ENCODE results near the gene RAPGEF5. TPM values are rescaled to one million over a fixed set of nuclear protein-coding genes. Genes with fewer than 3 reads are reported as not detected.

RAPGEF5 gene
- total RNA-seq, 1 experiment from 2014 or later: 16.4 TPM

DNA sequence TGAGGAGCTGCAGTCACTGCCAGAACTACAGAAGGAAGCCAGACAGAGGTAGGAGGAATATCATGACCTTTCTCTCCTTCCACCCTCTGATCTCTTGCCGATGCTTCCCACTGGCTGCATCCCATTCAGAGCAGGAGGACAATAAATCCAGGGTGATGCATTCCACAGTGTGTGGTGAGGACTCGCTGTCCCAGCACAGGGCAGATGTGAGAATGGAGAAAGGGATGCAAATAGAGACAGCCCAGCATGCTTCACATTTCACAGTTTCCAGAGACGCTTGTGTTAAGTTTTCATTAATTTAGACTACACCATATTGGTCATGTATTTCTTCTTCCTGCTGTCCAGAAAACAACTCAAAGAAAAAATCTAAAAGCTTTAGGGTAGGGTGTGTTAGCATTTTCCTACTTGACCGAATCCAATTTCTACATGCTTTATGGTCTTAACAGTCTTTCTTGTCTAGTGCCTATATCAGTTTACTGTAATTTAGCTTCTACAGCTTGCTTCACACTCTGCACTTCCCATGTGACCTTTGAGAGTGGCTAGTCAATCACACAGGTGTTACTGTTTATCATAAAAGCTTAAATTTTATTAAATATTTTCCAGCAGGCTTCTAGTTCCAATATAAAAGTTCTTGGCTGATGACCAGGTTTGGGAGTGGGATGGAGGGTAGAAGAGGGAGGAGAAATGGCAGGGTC lies 155.6 kb downstream of the RAPGEF5 start:
- CTCF ChIA-PET: interaction anchor here (0.6 kb wide), 1 partner anchor 1072 kb away, joined by 4 read pairs; no protein-coding TSS in a partner anchor
- POLR2A ChIA-PET (ENCODE audit: unreplicated experiment): no interaction called here

DNA sequence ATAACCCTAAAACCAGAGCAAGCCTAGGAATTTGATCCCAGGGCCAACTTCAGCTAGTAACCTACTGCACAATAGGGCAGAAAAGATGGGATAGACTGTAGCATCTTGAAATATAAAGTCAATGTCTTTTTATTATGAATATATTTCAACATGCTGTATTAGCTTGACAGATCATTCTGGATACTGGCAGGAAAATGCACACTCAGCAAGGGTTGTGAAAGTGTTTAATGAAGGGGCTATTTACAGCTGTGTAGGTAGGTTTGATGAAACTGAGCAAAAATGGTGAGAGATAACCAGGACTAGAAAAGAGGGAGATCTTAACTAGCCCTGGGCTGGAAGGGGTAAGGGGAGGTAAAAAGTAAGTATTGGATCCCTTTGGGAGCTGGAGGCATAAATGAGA lies 156.2 kb downstream of the RAPGEF5 start:
- no peak for DNase-seq
- no peaks in the 10 kb centered on the region for H4K20me1 ChIP-seq (ENCODE audit: insufficient read depth)
- H3K4me1 ChIP-seq (replicated peaks; ENCODE audit: insufficient read depth): no peaks in the 10 kb centered on the region
- no peaks in the 10 kb centered on the region for H3K27me3 ChIP-seq (ENCODE audit: insufficient read depth, low read depth)
- H3K79me2 ChIP-seq (ENCODE audit: low read depth): no peaks in the 10 kb centered on the region
- no peaks in the 10 kb centered on the region for H3F3A ChIP-seq (ENCODE audit: insufficient read depth, low read depth)
- H3K9me3 ChIP-seq (ENCODE audit: insufficient read depth, low read depth): no peaks in the 10 kb centered on the region
- H3K27ac ChIP-seq: no peak overlapping the region
- no peak overlapping the region for H3K4me2 ChIP-seq
- no TSS peak for BruUV-seq (replicated peaks)
- H3K9me2 ChIP-seq (ENCODE audit: insufficient read depth): no peaks in the 10 kb centered on the region
- intact Hi-C loops (cut with micrococcal nuclease; ENCODE audit: unreplicated experiment): no loop called here
- H3K36me3 ChIP-seq (ENCODE audit: low read depth): no peaks in the 10 kb centered on the region
- CTCF ChIA-PET: interaction anchor here (0.7 kb wide), 1 partner anchor 1078 kb away, joined by 7 read pairs; no protein-coding TSS in a partner anchor
- POLR2A ChIA-PET (ENCODE audit: unreplicated experiment): no interaction called here
- H3K4me3 ChIP-seq: no peak overlapping the region
- TF ChIP-seq, protein P1, sequence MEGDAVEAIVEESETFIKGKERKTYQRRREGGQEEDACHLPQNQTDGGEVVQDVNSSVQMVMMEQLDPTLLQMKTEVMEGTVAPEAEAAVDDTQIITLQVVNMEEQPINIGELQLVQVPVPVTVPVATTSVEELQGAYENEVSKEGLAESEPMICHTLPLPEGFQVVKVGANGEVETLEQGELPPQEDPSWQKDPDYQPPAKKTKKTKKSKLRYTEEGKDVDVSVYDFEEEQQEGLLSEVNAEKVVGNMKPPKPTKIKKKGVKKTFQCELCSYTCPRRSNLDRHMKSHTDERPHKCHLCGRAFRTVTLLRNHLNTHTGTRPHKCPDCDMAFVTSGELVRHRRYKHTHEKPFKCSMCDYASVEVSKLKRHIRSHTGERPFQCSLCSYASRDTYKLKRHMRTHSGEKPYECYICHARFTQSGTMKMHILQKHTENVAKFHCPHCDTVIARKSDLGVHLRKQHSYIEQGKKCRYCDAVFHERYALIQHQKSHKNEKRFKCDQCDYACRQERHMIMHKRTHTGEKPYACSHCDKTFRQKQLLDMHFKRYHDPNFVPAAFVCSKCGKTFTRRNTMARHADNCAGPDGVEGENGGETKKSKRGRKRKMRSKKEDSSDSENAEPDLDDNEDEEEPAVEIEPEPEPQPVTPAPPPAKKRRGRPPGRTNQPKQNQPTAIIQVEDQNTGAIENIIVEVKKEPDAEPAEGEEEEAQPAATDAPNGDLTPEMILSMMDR (conservative IDR thresholded peaks at IDR 0.05): no peak
- TF ChIP-seq EZH2 (IDR thresholded peaks at IDR 0.05; ENCODE audit: low read depth): no peak
- no peak overlapping the region for H2AFZ ChIP-seq

More for the DNA sequence above, 155.6 kb downstream of the RAPGEF5 start:
- BruUV-seq (replicated peaks): no TSS peak
- intact Hi-C loops (cut with micrococcal nuclease; ENCODE audit: unreplicated experiment): no loop called here
- H3K4me1 ChIP-seq (replicated peaks; ENCODE audit: insufficient read depth): no peaks in the 10 kb centered on the region
- H4K20me1 ChIP-seq (ENCODE audit: insufficient read depth): no peaks in the 10 kb centered on the region
- H3K9me2 ChIP-seq (ENCODE audit: insufficient read depth): no peaks in the 10 kb centered on the region
- no peaks in the 10 kb centered on the region for H3K9me3 ChIP-seq (ENCODE audit: insufficient read depth, low read depth)
- no peak overlapping the region for H3K4me2 ChIP-seq
- H3K4me3 ChIP-seq: no peak overlapping the region
- H3K36me3 ChIP-seq (ENCODE audit: low read depth): no peaks in the 10 kb centered on the region
- H2AFZ ChIP-seq: no peak overlapping the region
- TF ChIP-seq EZH2 (IDR thresholded peaks at IDR 0.05; ENCODE audit: low read depth): no peak
- TF ChIP-seq, protein P1 (conservative IDR thresholded peaks at IDR 0.05): no peak
- H3K27me3 ChIP-seq (ENCODE audit: insufficient read depth, low read depth): no peaks in the 10 kb centered on the region
- H3F3A ChIP-seq (ENCODE audit: insufficient read depth, low read depth): no peaks in the 10 kb centered on the region
- DNase-seq: no peak
- no peaks in the 10 kb centered on the region for H3K79me2 ChIP-seq (ENCODE audit: low read depth)
- H3K27ac ChIP-seq: no peak overlapping the region

DNA sequence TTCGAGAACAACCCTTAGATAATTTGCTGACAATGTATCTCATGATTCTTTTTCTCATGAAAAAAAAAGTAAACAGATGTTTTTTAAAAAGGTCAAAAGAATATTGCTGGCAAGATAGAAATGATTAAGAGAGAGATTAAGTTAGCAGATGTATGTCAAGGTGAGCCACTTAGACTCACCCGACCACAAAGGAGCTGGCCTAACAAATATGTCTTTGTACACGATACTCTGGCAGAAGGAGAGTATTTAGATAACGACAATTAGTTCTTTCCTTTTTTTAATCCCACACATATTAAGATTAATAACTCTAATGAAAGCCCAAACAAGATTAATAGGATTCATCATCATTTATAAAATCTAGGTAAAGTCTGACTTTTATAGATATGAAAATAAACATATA lies 156.7 kb downstream of the RAPGEF5 start:
- Histone ChIP-seq H3K4me1 (replicated peaks; ENCODE audit: insufficient read depth) (no peaks in the 10 kb centered on the region), H3K36me3 (ENCODE audit: low read depth) (no peaks in the 10 kb centered on the region), H3K27ac (no peak overlapping the region), H3K4me3 (no peak overlapping the region), H4K20me1 (ENCODE audit: insufficient read depth) (no peaks in the 10 kb centered on the region), H3K27me3 (ENCODE audit: insufficient read depth, low read depth) (no peaks in the 10 kb centered on the region), H3F3A (ENCODE audit: insufficient read depth, low read depth) (no peaks in the 10 kb centered on the region), H2AFZ (no peak overlapping the region), H3K9me3 (ENCODE audit: insufficient read depth, low read depth) (no peaks in the 10 kb centered on the region), H3K9me2 (ENCODE audit: insufficient read depth) (no peaks in the 10 kb centered on the region), H3K4me2 (no peak overlapping the region), H3K79me2 (ENCODE audit: low read depth) (no peaks in the 10 kb centered on the region)
- ChIA-PET CTCF (interaction anchor here (0.7 kb wide), 1 partner anchor 1078 kb away, joined by 7 read pairs; no protein-coding TSS in a partner anchor), POLR2A (ENCODE audit: unreplicated experiment) (no interaction called here)
- intact Hi-C loops (cut with micrococcal nuclease; ENCODE audit: unreplicated experiment): no loop called here
- BruUV-seq (replicated peaks): no TSS peak
- no peak for DNase-seq
- TF ChIP-seq, protein P1 (conservative IDR thresholded peaks at IDR 0.05): no peak
- TF ChIP-seq EZH2 (IDR thresholded peaks at IDR 0.05; ENCODE audit: low read depth): no peak
